GM23248 (cell line): Measurements from ENCODE around the gene PCYT2.

Experiments used
- EZH2 ChIP-seq: fragments of 200-600 bp; sonication (generic); IDR thresholded peaks from 2 replicates; pipeline ENCODE4 v1.6.1; 2018; ENCODE audit warnings: antibody characterized with exemption, mild to moderate bottlenecking; ENCODE audit not compliant: insufficient read depth, poor library complexity, severe bottlenecking
- EZH2phosphoT487 ChIP-seq: fragments of 200-600 bp; sonication (generic); IDR thresholded peaks from 2 replicates; pipeline ENCODE4 v1.6.1; 2018; ENCODE audit warnings: antibody characterized with exemption, moderate library complexity, mild to moderate bottlenecking, low read depth; ENCODE audit not compliant: insufficient read depth

- no peak for TF ChIP-seq EZH2
- no peak for TF ChIP-seq EZH2phosphoT487
Observed at GRCh38 chr17:81877569-81877968, 33.6 kb downstream of the PCYT2 start.
